BJ (cell line): Measurements from ENCODE around the gene B4GALNT3. TPM values are rescaled to one million over a fixed set of nuclear protein-coding genes. Genes with fewer than 3 reads are reported as not detected.

Experiments
- CTCF ChIA-PET: fragments of 350-600 bp; formaldehyde crosslinking; extraction: SDS; loops from one replicate; lab custom pipeline; 2021; ENCODE audit warnings: antibody characterized with exemption, inconsistent platforms; lab: Yijun Ruan, JAX
- POLR2A ChIA-PET: fragments of 300-600 bp; sonication (Branson Sonifier 250); formaldehyde crosslinking; extraction: SDS; loops from one replicate; lab custom pipeline; 2021; ENCODE audit warnings: antibody characterized with exemption; lab: Charles Lee
- DNase-seq: peaks from one replicate; pipeline ENCODE4 v3.0.0-alpha.2; 2011; ENCODE audit warnings: low read depth
- H3K27me3 ChIP-seq: 2 replicates; pipeline ENCODE4 v1.6.0; 2011; ENCODE audit warnings: low read length; ENCODE audit not compliant: control insufficient read depth, insufficient read depth
- H3K36me3 ChIP-seq: 2 replicates; pipeline ENCODE4 v1.5.1; 2011; ENCODE audit warnings: low read length; ENCODE audit not compliant: control insufficient read depth, insufficient read depth
- H3K4me3 ChIP-seq: 2 replicates; pipeline ENCODE4 v1.5.1; 2011; ENCODE audit warnings: low read depth, mild to moderate bottlenecking, control low read depth, low read length
- CTCF ChIP-seq: IDR thresholded peaks from 2 replicates; pipeline ENCODE4 v1.5.1; 2011; ENCODE audit warnings: low read depth, mild to moderate bottlenecking, control low read depth, inconsistent platforms, low read length, moderate library complexity; ENCODE audit not compliant: insufficient read depth
- polyA plus RNA-seq: library from polyadenylated mRNA; depleted of rRNA; stranded (reverse); fragments of >200 nt; gene quantifications from 2 replicates; pipeline ENCODE4 v1.2.3, GENCODE V29; 2011

Gene B4GALNT3
- polyA plus RNA-seq, 1 experiment: not detected

GRCh38 chr12:517538-517937 lies 57.8 kb downstream of the B4GALNT3 start:
- ChIA-PET CTCF (interaction anchor here (2.1 kb wide), 2 partner anchors 12 to 234 kb away, joined by 4 to 10 read pairs; no protein-coding TSS in a partner anchor), POLR2A (no interaction called here)
- DNase-seq: no peak
- TF ChIP-seq CTCF: no peak
- peaks cover 8% of the 10 kb centered on the region for H3K27me3 ChIP-seq
- H3K36me3 ChIP-seq: no peaks in the 10 kb centered on the region
- no peak overlapping the region for H3K4me3 ChIP-seq

DNA sequence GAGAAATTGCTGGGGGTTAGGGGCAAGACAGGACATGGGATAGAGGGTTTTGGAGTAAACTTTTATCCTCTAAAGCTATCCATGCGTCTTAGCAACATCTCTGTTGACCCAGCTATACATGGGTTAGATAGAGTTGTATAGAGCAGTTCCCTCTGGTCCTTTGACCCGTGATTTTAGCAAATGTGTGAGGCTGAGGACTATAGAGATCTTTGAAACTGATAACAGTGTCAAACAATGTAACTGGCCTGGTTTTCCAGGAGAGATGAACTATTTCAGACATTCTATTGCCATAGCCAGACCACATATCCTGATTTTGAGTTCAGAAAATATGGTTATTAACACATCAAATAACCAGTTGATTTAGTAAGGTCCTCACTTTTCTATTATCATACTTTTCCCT lies 60.4 kb downstream of the B4GALNT3 start:
- no peak for TF ChIP-seq CTCF
- no peak for DNase-seq
- no peak overlapping the region for H3K4me3 ChIP-seq
- H3K27me3 ChIP-seq: peaks cover 8% of the 10 kb centered on the region
- ChIA-PET POLR2A (no interaction called here), CTCF (interaction anchor here (1.6 kb wide), 1 partner anchor 27 kb away, joined by 4 read pairs; no protein-coding TSS in a partner anchor)
- no peaks in the 10 kb centered on the region for H3K36me3 ChIP-seq

DNA sequence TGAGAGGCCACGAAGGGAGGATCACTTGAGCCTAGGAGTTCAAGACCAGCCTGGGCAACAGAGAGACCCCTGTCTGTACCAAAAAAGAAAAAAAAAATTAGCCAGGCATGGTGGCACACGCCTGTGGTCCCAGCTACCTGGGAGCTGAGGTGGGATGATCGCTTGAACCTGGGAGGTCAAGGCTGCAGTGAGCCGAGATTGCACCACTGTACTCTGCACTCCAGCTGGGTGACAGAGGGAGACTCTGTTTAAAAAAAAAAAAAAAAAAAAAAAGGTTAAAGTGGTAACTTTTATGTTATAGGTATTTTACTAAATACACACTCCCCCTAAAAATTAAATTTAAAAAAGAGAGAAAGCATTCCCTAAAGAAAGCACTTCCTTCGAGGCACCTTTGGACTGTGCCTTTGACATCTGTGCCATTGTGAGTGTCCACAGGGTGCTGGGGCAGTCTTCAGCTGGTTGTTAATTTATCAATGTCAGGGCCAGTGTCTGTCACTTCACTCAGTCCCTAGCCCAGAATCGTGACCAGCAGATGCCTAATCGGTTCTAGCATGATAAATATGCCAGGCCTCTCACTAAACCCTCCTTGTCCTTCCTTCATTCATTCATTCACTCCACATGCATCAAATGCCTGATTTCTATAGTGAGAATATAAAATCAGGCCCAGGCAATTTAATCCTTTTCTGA lies 63.1 kb downstream of the B4GALNT3 start:
- no peak for TF ChIP-seq CTCF
- ChIA-PET POLR2A (no interaction called here), CTCF (interaction anchor here (0.9 kb wide), 1 partner anchor 80 kb away, joined by 3 read pairs; no protein-coding TSS in a partner anchor)
- Histone ChIP-seq H3K36me3 (no peaks in the 10 kb centered on the region), H3K4me3 (no peak overlapping the region), H3K27me3 (peaks cover 8% of the 10 kb centered on the region)
- no peak for DNase-seq

- H3K36me3 ChIP-seq: no peaks in the 10 kb centered on the region
- no peak overlapping the region for H3K4me3 ChIP-seq
- no peak for TF ChIP-seq CTCF
- H3K27me3 ChIP-seq: peaks cover 5% of the 10 kb centered on the region
- DNase-seq: no peak
- CTCF ChIA-PET: interaction anchor here (0.8 kb wide), 1 partner anchor 19 kb away, joined by 3 read pairs; no protein-coding TSS in a partner anchor
- POLR2A ChIA-PET: no interaction called here
These were observed 64.6 kb downstream of the B4GALNT3 start for GRCh38 chr12:524167-524951.

DNA sequence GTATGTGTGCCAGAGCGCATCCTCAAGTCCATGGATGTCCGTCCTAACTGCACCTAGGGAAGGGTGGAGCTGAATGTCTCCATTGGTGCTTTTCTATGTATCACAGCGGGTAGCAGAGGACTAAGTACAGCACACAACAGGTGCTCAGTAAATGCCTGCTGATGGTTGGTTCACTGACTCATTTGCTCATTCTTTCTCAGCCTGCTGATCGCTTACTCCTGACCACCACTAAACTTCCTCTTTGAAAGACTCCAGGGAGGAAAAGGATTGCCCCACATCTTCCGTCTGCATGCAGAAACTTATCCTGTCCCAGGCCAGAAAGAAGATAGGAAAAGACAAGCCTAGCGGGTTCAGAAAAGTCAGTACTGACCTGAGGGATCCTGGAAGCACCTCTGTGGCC lies 66.3 kb downstream of the B4GALNT3 start:
- H3K27me3 ChIP-seq: peaks cover 5% of the 10 kb centered on the region; the same call in 1 of the 2 replicates
- TF ChIP-seq CTCF: no peak
- DNase-seq: no peak
- ChIA-PET CTCF (no interaction called here), POLR2A (no interaction called here)
- no peaks in the 10 kb centered on the region for H3K36me3 ChIP-seq
- no peak overlapping the region for H3K4me3 ChIP-seq
